NCI-H2081 (cell line): ENCODE results near the gene SON.
"Not testable (repeated sequence)": the region's sequence is repeated elsewhere in the genome, so short reads cannot be mapped to it uniquely, and the experiment has no call there.

ENCODE experiments used
- DNase-seq, 2 experiments: peaks; one replicate each; lab custom pipeline; 2025; lab: John Stamatoyannopoulos, UW

SON gene

DNA sequence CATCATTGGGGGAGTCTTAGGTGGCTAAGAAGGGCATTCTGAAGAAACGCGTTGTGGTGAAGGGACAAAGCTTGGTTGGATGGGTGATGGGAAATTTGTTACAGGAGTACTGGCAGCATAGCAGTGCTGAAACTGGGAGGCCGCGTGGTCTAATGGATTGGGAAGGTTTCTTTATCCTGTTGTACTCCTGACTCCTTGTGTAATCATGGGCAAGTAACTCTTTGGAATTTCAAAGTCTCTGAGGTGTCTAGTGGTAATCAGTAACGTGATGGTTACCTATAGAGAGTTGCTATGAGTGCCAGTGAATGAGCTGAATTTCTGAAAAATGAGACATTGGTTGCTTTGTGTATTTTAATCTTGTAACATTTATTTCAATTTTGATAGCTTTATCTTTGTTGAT lies 27.2 kb downstream of the SON start:
- no peak for DNase-seq

DNA sequence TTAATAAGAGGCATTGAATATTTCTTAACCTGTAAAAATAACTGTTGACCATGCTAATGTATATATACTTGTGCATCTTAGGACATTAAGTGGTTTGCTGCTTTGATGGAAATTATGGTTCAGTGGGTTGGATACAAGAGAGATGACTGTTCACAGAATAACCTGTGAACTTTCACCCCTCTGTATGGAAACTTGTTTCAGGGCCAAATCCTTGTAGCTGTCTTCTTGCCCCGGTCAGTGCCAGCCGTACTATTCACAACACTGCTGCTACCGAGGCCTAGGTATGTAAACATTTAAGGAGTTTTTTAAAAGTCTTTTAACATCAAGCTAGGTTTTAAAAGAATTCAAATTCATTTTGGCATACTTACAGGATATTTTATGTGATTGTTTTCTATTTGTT lies 29.5 kb downstream of the SON start:
- no peak for DNase-seq

DNA sequence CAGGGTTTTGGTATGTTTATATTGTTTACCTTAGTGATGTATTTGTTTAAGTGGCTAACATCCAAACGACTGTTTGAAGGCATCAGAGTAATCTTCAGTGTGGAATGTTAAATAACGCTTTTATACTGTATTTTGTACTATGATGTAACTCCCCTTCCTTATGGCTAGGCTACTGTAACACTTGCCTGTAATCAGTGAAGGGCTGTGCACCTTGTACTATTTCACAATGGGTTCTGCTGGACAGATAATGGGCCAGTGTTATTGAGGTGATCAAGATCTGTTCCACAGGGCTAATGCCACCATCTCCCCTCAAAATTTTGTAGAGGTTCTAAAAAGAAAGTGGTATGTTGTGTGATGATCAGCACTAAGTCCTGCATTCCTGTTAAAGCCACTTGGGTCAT lies 33.9 kb downstream of the SON start:
- not testable (repeated sequence) for DNase-seq

DNA sequence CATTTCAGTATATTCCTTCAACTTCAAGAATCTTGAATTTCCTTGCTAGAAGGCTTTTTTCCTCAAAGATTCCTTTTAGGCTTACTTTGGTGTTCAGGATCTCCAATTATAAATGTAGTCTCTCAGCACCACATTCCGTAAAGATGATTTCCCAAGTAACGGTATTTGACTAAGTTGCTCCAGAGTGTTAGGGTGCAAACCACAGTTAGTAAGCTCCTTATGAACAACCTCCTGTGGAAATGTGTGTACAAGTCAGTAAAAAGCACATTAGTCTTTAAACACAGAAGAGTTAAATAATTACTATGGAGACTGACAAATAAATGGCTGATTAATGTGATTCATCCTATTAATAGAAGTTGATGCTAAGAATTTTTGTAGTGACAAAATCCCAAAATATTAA lies 35.4 kb downstream of the SON start:
- DNase-seq = no peak

DNA sequence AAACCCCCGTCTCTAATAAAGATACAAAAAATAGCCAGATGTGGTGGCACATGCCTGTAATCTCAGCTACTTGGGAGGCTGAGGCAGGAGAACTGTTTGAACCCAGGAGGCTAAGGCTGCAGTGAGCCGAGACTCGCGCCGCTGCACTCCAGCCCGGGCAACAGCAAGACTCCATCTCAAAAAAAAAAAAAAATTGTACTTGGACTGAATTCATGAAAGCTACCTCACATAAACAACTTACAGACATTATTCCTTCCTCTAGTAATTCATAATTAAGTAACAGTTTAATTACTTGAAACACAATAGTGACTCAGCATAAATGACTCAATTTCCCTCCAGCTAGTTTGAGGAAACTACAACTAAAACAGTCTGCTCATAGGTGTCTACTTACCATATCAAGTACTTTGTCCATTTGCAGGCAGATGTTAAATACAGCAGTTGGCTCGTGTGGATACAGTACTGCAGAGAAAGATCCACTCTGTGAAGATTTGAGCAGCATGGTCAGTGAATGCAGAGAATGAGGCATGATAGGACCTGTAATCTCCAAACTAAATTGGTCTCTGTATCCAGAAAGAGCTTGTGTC lies 36.2 kb downstream of the SON start:
- no peak for DNase-seq

DNA sequence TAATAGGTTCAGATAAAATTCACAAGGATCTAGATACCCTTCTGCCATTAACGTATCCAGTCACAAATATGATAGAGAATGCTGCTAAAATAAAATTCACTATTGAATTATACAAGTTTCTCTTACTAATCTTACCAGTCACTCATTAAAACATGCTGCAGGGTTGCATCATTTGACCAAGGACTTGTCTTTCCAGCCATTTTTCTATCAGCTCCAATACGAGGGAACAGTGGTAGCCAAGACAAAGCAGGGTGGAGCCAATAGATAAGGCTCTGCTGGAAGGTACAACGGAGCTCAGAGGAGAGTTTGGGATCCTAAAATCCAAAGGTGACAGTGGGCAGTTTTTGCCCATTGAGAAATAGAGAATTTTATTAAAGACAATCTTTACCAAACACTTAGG lies 41.6 kb downstream of the SON start:
- DNase-seq = no peak

DNA sequence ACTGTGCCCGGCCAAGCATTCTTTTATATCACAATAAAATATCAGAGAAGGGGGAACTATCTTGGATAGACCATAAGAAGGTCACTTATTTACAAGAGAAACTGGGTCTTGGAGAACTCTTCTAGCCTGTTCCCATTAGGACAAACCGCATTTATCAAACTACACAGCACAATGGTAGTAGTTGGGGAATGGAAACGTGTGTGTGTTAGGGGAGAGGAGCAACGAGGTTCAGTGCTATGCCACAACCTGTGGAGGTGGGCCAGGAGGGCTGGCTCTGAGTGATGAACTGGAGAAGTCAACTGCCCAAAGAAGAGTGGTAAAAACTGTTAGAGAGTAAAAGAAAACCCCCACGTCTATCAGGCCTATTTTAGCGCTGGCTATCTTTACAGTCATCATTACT lies 44.1 kb downstream of the SON start:
- DNase-seq = no peak

DNA sequence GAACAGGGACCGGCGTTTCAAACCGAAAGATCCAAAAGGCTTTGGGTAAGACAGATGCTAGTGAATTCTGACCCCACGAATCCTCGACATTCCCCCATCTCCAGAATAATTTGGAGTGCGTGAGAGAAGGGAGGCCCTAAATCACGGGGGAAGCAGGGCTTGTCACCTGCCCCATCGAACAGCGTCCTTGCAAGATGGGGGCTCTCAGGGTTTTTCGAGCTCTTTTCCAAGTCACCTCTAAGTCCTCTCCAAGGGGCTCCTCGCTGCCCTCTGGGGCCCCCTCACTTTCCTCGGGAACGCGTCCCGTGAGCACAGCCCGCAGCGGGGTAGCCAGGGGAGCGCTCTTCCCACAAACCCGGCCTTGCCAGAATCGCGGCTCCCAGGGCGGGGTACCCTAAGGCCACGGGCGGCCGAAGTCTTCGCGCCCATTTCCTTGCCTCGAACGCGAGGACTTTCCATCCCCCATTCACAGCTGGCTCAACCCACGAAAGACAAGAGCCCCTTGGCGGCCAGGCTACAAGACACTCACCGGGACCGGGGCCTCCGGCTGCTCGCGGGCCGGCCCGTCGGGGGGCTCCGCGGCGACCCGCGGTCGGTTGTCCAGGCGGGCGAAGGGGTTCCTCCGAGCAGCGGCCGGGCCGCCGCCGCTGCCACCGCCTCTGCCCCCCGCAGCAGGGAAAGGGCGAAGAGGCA lies 45.1 kb downstream of the SON start:
- DNase-seq = peak; percentile 11 to 27

DNA sequence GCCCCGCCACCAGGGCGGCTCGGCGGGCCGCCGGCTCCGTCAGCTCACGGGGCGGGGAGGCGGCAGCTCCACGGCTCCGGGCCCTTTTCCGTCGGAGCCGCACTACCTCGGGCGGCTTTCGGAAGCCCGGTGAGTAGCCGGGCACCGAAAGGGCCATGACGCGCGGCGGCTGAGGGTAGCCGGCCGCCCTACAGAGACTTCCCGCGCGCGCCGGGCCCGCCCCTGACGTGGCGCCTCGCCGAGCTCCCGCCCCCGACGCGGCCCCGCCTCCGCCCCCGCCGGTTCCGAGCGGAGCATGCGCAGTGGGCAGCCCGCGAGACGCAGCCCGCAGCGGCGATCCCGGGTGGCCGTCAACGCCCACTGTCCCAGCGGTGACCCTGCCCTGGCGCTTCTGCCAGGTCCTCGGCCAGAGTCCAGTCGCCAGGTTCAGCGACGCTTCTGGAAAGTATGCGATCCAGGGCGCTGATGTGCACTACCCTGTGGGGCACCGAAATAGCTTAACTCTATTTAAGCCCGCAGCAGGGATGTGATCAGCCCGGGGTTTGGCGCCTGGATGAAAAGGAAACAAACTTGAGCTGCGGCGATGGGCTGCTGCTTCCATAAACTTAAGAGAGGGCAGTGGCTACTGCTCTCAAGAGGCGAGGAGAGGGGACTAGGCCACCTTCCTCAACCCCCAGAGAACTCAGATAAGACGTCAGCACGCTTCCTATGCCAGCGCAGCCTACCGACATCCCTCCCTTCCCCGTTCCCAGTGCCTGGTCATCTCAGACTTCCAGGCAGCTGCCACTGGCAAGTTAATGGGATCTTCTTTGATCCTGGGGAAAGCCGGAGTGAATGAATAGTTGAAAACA lies 45.9 kb downstream of the SON start, which contains the start of gene DONSON:
DONSON (minus strand) TSS at position 200 of the 851 bp plus-strand sequence; CDS start at position 157, 43 bp downstream.
- DNase-seq = peak; percentile 70 to 74

DNA sequence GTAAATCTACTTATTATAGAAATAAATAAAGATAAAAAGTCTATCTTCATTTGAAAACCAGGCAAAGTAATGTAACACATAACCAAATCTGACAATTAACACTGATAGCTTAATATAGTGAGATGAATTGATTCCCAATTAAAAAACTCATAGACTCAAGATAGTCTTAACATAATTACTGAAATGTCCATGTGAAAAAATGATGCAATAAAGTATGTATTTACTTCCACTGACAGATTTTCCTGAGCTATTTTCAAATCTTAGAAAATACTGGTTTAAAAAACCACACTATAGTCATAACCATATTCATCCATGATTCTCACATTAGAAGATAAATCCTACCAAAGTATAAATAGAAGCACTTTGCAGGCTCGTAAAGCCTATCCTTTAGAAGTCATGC lies 55.2 kb downstream of the SON start:
- DNase-seq = no peak

DNA sequence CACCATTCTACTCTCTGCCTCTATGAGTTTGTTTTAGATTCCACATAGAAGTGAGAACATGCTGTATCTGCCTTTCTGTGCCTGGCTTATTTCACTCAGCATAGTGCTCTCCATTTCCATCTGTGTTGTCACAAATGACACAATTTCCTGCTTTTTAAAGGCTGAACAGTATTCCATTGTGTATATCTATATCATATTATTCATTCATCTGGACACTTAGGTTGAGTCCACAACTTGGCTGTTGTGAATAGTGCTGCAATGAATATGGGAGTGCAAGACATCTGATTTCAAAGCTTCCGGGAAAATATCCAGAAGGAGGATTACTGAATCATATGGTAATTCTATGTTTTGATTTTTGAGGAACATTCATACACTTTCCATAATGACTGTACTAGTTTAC lies 65.7 kb downstream of the SON start:
- DNase-seq = no peak

DNA sequence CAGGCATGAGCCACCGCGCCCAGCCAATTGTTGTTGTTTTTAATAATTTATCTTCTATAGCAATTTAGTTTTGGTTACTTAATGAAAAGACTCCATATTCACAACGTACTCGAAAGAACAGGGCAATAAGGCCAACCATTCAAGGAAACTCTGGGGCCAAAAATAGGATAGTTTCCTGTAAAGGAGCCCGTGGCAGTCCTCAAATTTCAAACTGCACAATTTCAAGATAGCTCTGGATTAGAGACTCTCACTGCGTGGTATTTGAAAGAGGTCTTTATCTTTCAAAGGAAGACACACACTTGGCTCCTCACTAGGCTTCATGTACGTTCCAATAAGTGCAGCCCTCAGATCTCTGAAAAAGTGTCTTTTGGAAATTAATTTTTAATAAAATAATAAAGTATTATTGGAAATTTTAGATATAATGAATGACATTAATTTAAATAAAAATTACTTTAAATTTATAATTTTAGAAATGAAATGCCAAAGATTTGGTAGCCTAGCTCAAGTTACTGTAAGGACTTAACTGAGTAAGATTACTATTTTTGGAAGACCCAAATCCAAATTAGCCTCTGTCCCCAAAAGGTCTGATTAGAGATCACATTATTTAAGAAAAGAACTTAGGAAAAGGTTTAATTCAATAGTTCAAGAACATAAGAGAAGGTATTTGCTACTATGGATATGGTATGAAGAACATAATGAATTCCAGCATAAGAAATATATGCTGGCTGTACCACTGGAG lies 68.3 kb downstream of the SON start:
- DNase-seq = no peak

DNA sequence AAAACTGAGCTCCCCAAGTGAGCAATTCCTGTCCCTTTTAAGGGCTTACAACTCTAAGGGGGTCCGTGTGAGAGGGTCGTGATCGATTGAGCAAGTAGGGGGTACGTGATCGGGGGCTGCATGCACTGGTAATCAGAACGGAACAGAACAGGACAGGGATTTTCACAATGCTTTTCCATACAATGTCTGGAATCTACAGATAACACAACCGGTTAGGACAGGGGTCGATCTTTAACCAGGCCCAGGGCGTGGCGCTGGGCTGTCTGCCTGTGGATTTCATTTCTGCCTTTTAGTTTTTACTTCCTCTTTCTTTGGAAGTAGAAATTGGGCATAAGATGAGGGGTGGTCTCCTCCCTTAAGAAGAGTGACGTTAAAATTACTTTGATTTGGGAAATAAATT lies 74.7 kb downstream of the SON start:
- not testable (repeated sequence) for DNase-seq

DNA sequence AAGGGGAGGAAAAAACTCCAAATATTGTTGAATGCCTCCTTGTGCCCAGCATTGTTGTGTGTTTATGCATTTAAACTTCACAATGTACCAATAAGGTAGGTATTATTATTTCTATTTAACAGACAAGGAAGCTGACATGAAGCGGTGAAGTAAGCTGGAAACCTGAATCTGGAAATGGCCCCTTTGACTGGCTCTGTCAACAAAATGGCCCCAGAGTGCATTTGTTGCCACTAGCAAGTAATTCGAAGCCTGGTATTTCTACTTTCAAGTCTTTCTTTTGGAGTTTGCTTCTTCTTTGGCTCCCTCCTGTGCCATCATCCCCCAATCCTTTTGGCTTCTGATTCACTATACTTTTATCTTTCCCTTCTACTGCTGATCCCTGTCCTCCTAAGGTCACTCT lies 75.6 kb downstream of the SON start:
- no peak for DNase-seq

DNA sequence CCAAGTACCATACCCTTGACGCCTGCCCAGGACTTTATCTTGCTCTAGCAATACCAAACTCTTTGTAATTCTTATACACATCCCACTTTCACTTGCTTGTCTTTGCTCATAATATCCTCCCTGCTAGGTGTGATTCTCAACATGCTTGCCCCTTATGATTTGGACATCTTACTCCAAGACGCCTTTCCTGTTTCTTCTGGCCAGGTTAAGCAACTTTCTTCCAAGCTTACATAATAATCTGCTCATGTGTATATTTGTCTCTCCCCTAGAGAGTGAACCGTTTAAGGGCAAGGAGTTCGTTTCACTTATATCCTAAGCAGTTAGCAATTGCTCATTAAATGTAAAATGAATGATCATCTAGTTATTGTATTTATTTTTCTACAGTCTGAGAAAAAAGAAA lies 76.9 kb downstream of the SON start:
- no peak for DNase-seq

DNA sequence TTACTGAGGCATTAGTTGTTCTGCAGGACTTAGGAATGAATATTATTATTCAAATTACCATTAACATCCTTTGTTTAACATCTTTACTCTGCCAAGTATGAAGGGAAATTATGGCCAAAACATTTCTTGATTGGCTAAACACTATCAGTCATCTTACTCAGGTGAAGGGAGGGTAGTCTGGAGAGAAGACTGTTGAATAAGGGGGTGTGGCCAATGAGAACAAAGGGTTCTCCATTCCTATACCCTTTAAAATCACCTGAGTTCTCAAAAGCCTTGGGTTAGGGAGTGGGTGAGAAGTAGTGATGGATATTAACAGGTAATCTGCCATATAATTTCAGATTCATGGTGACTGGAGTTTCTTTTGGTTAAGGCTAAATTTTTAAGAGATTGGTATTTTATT lies 79.4 kb downstream of the SON start:
- DNase-seq = no peak

DNA sequence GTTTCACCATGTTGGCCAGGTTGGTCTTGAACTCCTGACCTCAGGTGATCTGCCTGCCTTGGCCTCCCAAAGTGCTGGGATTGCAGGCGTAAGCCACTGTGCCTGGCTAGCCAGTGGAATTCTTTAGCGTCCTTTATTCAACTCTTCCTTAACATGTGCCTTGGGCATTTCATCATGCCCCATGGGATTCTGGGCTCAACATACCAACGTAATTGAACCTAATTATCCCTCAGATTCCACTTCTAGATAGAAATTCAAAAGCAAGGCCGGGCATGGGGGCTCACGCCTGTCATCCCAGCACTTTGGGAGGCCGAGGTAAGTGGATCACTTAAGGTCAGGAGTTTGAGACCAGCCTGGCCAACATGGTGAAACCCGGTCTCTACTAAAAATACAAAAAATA lies 83.3 kb downstream of the SON start:
- DNase-seq = not testable (repeated sequence)
